ENCODE results near the gene LUZP2.

GRCh38 chr11:24521601-24522000, 24.7 kb downstream of the LUZP2 start:
- TF ChIP-seq CTCF (IDR thresholded peaks at IDR 0.05; ENCODE audit: low read length) (no peak), EZH2 (IDR thresholded peaks at IDR 0.05; ENCODE audit: borderline replicate concordance, low read length) (no peak)
